ENCODE results near the gene NOC4L. TPM values are rescaled to one million over a fixed set of nuclear protein-coding genes. Genes with fewer than 3 reads are reported as not detected.

NOC4L gene
- total RNA-seq, 1 experiment from 2014 or later: 36.5 TPM

DNA sequence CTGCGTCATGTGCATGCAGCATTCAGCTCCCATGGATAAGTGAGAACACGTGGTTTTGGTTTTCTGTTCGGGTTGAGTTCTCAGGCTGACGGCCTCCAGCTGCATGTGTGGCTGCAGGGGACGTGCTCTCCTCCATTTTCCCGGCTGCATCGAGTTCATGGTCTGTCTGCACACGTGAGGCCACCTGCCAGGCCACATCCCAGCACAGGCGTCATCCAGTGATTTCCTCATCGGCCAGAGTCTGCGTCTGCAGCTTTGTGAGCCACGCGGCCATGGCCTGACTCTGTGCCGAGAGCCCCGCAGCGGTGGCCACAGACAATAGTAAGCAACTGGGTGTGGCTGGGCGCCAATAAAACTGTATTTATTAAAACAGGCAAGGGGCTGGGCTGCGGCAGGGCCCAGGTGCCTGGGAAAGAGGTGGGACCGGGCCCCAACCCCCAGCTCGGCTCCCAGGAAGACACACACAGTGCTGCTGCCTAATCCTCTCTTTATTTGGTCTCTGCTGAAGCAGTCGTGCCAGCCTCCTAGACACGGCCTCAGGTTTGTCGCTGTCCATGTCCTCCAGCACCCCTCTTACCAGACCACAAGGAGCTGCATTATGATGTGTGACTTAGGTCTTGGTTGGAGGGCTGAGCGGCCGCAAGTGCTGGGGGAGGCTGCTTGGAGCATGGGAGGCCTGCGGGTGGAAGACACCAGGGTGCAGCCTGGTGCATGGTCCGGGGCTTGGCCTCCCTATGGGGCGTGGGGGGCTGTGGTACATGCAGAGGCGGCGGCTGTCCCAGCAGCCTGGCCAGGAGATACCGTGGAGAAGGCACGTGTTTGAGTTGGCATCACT, 52.0 kb downstream of the NOC4L start:
- Mint-ChIP-seq H3K27me3 (ENCODE audit: low read depth) (peaks cover 84% of the 10 kb centered on the region), H3K9me3 (peaks cover 14 to 20% of the 10 kb centered on the region in 2 experiments)
- no peaks in the 10 kb centered on the region; the same call in 1 of the 2 replicates for H3K27me3 ChIP-seq (ENCODE audit: insufficient read depth, low read length)

More for the DNA sequence above, 52.0 kb downstream of the NOC4L start:
- H3K18ac ChIP-seq (ENCODE audit: insufficient read length, low read depth, low read length): no peak overlapping the region
- no peaks in the 10 kb centered on the region for H3K79me1 ChIP-seq (ENCODE audit: insufficient read depth, low read depth, low read length, poor library complexity, severe bottlenecking)
- no peak overlapping the region for H2BK12ac ChIP-seq (ENCODE audit: insufficient read length, low read depth, low read length)
- H2AK5ac ChIP-seq (ENCODE audit: insufficient read length, low read length): no peak overlapping the region
- H3K56ac ChIP-seq (ENCODE audit: insufficient read length, low read depth, low read length): no peak overlapping the region
- H4K20me1 ChIP-seq (ENCODE audit: control insufficient read depth, insufficient read depth, insufficient read length): no peaks in the 10 kb centered on the region
- H4K5ac ChIP-seq (ENCODE audit: insufficient read length, low read depth, low read length): no peak overlapping the region
- no peak for DNase-seq
- H3K4me2 ChIP-seq (ENCODE audit: insufficient read depth, insufficient read length, low read length): no peak overlapping the region
- H3K4ac ChIP-seq (ENCODE audit: low read depth, low read length): no peak overlapping the region
- Mint-ChIP-seq H3K36me3 (ENCODE audit: insufficient read depth in 1 of 3, low read depth in 3 of 3) (peaks cover 4 to 12% (median 9%) of the 10 kb centered on the region in 3 experiments; a peak in 5 of 7 replicates), H3K4me3 (no peak overlapping the region), H3K4me1 (no peaks in the 10 kb centered on the region), H3K27ac (peak overlapping the region in 1 of 3 experiments; percentile 89; a peak in 1 of 7 replicates)
- no peak overlapping the region for H2AFZ ChIP-seq (ENCODE audit: low read length)
- no peak overlapping the region for H4K8ac ChIP-seq (replicated peaks; ENCODE audit: insufficient read length, low read depth, low read length)
- H3K9me3 ChIP-seq (ENCODE audit: control insufficient read depth, low read depth, low read length): peaks cover 8% of the 10 kb centered on the region
- H3K9ac ChIP-seq (ENCODE audit: extremely low read depth, insufficient read length, low read length): no peak overlapping the region
- H3K4me1 ChIP-seq (ENCODE audit: insufficient read depth, low read length): no peaks in the 10 kb centered on the region
- H2BK15ac ChIP-seq (ENCODE audit: low read depth, low read length): no peak overlapping the region
- no peaks in the 10 kb centered on the region for H3K79me2 ChIP-seq (ENCODE audit: insufficient read depth, low read length)
- TF ChIP-seq, protein P1, sequence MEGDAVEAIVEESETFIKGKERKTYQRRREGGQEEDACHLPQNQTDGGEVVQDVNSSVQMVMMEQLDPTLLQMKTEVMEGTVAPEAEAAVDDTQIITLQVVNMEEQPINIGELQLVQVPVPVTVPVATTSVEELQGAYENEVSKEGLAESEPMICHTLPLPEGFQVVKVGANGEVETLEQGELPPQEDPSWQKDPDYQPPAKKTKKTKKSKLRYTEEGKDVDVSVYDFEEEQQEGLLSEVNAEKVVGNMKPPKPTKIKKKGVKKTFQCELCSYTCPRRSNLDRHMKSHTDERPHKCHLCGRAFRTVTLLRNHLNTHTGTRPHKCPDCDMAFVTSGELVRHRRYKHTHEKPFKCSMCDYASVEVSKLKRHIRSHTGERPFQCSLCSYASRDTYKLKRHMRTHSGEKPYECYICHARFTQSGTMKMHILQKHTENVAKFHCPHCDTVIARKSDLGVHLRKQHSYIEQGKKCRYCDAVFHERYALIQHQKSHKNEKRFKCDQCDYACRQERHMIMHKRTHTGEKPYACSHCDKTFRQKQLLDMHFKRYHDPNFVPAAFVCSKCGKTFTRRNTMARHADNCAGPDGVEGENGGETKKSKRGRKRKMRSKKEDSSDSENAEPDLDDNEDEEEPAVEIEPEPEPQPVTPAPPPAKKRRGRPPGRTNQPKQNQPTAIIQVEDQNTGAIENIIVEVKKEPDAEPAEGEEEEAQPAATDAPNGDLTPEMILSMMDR (conservative IDR thresholded peaks at IDR 0.05): no peak
- H3K27ac ChIP-seq (ENCODE audit: insufficient read length, low read depth, low read length): no peak overlapping the region
- no peak overlapping the region for H2BK5ac ChIP-seq (ENCODE audit: insufficient read length, low read length)
- no peak overlapping the region for H2BK120ac ChIP-seq (ENCODE audit: low read depth, low read length, poor library complexity, severe bottlenecking)
- H4K91ac ChIP-seq (ENCODE audit: insufficient read length, low read depth, low read length): no peak overlapping the region
- H3K23ac ChIP-seq (ENCODE audit: insufficient read length, low read depth, low read length): no peak overlapping the region
- H3T11ph ChIP-seq (ENCODE audit: low read length): no peak overlapping the region
- peak overlapping the region; percentile 16; the same call in 1 of the 2 replicates for H3K14ac ChIP-seq (ENCODE audit: insufficient read depth, low read length)
- WGBS (ENCODE audit: extremely low coverage, insufficient read length, low lambda C conversion rate): no CpG with 5 or more reads among the region's 32 CpGs
- no peak overlapping the region for H2BK20ac ChIP-seq (ENCODE audit: low read depth, low read length, poor library complexity, severe bottlenecking)
- H3K23me2 ChIP-seq (ENCODE audit: insufficient read length, low read depth, low read length, poor library complexity, severe bottlenecking): no peaks in the 10 kb centered on the region
